ENCODE measurements around the gene CATSPER4. TPM values are rescaled to one million over a fixed set of nuclear protein-coding genes. Genes with fewer than 3 reads are reported as not detected.

The CATSPER4 gene
- total RNA-seq, 1 donor from 2014 or later: not detected

GRCh38 chr1:26169669-26170471 lies 20.5 kb upstream of the CATSPER4 start, which contains the start of gene ZNF593:
Gene ZNF593 (plus strand): TSS chr1:26169908. CDS start chr1:26169984, 76 bp downstream.
- peak; percentile 89 for DNase-seq (ENCODE audit: low spot score, unreplicated experiment)
- H3K27me3 Mint-ChIP-seq: peaks cover 4% of the 10 kb centered on the region
- H3K27ac Mint-ChIP-seq: peak within 1 kb of the TSS; percentile 90
- H3K9me3 Mint-ChIP-seq (ENCODE audit: low read depth): no peaks in the 10 kb centered on the region
- peak within 1 kb of the TSS; percentile 87 for H3K4me3 Mint-ChIP-seq (ENCODE audit: low read depth)
- peak; percentile 88 for TF ChIP-seq CTCF (IDR thresholded peaks at IDR 0.05; ENCODE audit: unreplicated experiment)
- peaks cover 12% of the 10 kb centered on the region for H3K4me1 Mint-ChIP-seq (ENCODE audit: low read depth)
- H3K36me3 Mint-ChIP-seq (ENCODE audit: insufficient read depth): no peaks in the 10 kb centered on the region

GRCh38 chr1:26170472-26170821 lies 20.0 kb upstream of the CATSPER4 start:
- H3K4me3 Mint-ChIP-seq (ENCODE audit: low read depth): peak overlapping the region; percentile 87
- peaks cover 7% of the 10 kb centered on the region for H3K4me1 Mint-ChIP-seq (ENCODE audit: low read depth)
- peaks cover 4% of the 10 kb centered on the region for H3K27me3 Mint-ChIP-seq
- H3K36me3 Mint-ChIP-seq (ENCODE audit: insufficient read depth): no peaks in the 10 kb centered on the region
- no peaks in the 10 kb centered on the region for H3K9me3 Mint-ChIP-seq (ENCODE audit: low read depth)
- no peak for TF ChIP-seq CTCF (IDR thresholded peaks at IDR 0.05; ENCODE audit: unreplicated experiment)
- no peak for DNase-seq (ENCODE audit: low spot score, unreplicated experiment)
- H3K27ac Mint-ChIP-seq: peak overlapping the region; percentile 90

GRCh38 chr1:26171084-26172072 lies 19.0 kb upstream of the CATSPER4 start, which contains the start of gene ZNF593OS:
Gene ZNF593OS (minus strand): TSS chr1:26171832. CDS start chr1:26171661, 171 bp downstream.
- H3K4me3 Mint-ChIP-seq (ENCODE audit: low read depth): peak within 1 kb of the TSS; percentile 87
- H3K9me3 Mint-ChIP-seq (ENCODE audit: low read depth): no peaks in the 10 kb centered on the region
- peaks cover 4% of the 10 kb centered on the region for H3K4me1 Mint-ChIP-seq (ENCODE audit: low read depth)
- no peak for TF ChIP-seq CTCF (IDR thresholded peaks at IDR 0.05; ENCODE audit: unreplicated experiment)
- no peak for DNase-seq (ENCODE audit: low spot score, unreplicated experiment)
- peaks cover 4% of the 10 kb centered on the region for H3K27me3 Mint-ChIP-seq
- H3K27ac Mint-ChIP-seq: peak within 1 kb of the TSS; percentile 29
- no peaks in the 10 kb centered on the region for H3K36me3 Mint-ChIP-seq (ENCODE audit: insufficient read depth)

- no peaks in the 10 kb centered on the region for H3K9me3 Mint-ChIP-seq (ENCODE audit: low read depth)
- H3K4me3 Mint-ChIP-seq (ENCODE audit: low read depth): no peak overlapping the region
- peaks cover 10% of the 10 kb centered on the region for H3K4me1 Mint-ChIP-seq (ENCODE audit: low read depth)
- H3K36me3 Mint-ChIP-seq (ENCODE audit: insufficient read depth): no peaks in the 10 kb centered on the region
- H3K27me3 Mint-ChIP-seq: no peaks in the 10 kb centered on the region
- no peak for TF ChIP-seq CTCF (IDR thresholded peaks at IDR 0.05; ENCODE audit: unreplicated experiment)
- H3K27ac Mint-ChIP-seq: no peak overlapping the region
- no peak for DNase-seq (ENCODE audit: low spot score, unreplicated experiment)
These were observed 15.1 kb upstream of the CATSPER4 start for GRCh38 chr1:26175346-26175745.

GRCh38 chr1:26177182-26177684 lies 13.2 kb upstream of the CATSPER4 start, which contains the start of gene CNKSR1:
Gene CNKSR1 (plus strand): TSS chr1:26177491. CDS start chr1:26177548, 57 bp downstream.
- Mint-ChIP-seq H3K4me3 (ENCODE audit: low read depth) (peak within 1 kb of the TSS; percentile 79), H3K27ac (peak within 1 kb of the TSS; percentile 98), H3K27me3 (no peaks in the 10 kb centered on the region), H3K36me3 (ENCODE audit: insufficient read depth) (peaks cover 1% of the 10 kb centered on the region), H3K4me1 (ENCODE audit: low read depth) (peaks cover 8% of the 10 kb centered on the region), H3K9me3 (ENCODE audit: low read depth) (no peaks in the 10 kb centered on the region)
- DNase-seq (ENCODE audit: low spot score, unreplicated experiment): peak; percentile 72
- peak; percentile 51 for TF ChIP-seq CTCF (IDR thresholded peaks at IDR 0.05; ENCODE audit: unreplicated experiment)
